Measurements from ENCODE around the gene ACBD6.

ACBD6 gene

DNA sequence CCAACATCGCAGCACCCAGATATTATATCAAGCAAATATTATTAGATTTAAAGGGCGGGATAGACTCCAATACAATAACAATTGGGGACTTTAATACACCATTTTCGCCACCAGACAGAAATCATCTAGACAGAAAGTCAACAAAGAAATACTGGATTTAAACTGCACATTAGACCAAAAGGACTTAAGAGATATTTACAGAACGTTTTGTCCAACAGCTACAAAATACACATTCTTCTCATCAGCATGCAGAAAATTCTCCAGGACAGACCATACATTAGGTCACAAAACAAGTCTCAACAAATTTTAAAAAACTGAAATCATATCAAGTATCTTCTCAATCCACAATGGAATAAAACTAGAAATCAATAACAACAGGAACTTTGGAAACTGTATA is 121.2 kb downstream of the ACBD6 start:
- no peak overlapping the region for H3K4me3 ChIP-seq (replicated peaks; ENCODE audit: insufficient read depth, low read length)
- DNase-seq (ENCODE audit: low read depth in 1 of 2, low spot score in 1 of 2): no peak
- H3K27me3 ChIP-seq (ENCODE audit: insufficient read depth, poor library complexity, severe bottlenecking): no peaks in the 10 kb centered on the region
- TF ChIP-seq, protein P1, sequence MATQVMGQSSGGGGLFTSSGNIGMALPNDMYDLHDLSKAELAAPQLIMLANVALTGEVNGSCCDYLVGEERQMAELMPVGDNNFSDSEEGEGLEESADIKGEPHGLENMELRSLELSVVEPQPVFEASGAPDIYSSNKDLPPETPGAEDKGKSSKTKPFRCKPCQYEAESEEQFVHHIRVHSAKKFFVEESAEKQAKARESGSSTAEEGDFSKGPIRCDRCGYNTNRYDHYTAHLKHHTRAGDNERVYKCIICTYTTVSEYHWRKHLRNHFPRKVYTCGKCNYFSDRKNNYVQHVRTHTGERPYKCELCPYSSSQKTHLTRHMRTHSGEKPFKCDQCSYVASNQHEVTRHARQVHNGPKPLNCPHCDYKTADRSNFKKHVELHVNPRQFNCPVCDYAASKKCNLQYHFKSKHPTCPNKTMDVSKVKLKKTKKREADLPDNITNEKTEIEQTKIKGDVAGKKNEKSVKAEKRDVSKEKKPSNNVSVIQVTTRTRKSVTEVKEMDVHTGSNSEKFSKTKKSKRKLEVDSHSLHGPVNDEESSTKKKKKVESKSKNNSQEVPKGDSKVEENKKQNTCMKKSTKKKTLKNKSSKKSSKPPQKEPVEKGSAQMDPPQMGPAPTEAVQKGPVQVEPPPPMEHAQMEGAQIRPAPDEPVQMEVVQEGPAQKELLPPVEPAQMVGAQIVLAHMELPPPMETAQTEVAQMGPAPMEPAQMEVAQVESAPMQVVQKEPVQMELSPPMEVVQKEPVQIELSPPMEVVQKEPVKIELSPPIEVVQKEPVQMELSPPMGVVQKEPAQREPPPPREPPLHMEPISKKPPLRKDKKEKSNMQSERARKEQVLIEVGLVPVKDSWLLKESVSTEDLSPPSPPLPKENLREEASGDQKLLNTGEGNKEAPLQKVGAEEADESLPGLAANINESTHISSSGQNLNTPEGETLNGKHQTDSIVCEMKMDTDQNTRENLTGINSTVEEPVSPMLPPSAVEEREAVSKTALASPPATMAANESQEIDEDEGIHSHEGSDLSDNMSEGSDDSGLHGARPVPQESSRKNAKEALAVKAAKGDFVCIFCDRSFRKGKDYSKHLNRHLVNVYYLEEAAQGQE (IDR thresholded peaks at IDR 0.05; ENCODE audit: insufficient replicate concordance, low read depth): no peak
- TF ChIP-seq SPI1 (IDR thresholded peaks at IDR 0.05; ENCODE audit: borderline replicate concordance, low read depth) (no peak), CTCF (IDR thresholded peaks at IDR 0.05; ENCODE audit: insufficient read depth, low read length) (no peak), POLR2AphosphoS5 (IDR thresholded peaks at IDR 0.05; ENCODE audit: low read depth) (no peak), GABPA (IDR thresholded peaks at IDR 0.05; ENCODE audit: low read depth) (no peak)
- no peak overlapping the region for H3K27ac ChIP-seq (replicated peaks)

GRCh38 chr1:180380259-180381183 is 121.9 kb downstream of the ACBD6 start:
- Histone ChIP-seq H3K4me3 (replicated peaks; ENCODE audit: insufficient read depth, low read length) (no peak overlapping the region), H3K27ac (replicated peaks) (no peak overlapping the region), H3K27me3 (ENCODE audit: insufficient read depth, poor library complexity, severe bottlenecking) (no peaks in the 10 kb centered on the region)
- TF ChIP-seq POLR2AphosphoS5 (IDR thresholded peaks at IDR 0.05; ENCODE audit: low read depth) (no peak), GABPA (IDR thresholded peaks at IDR 0.05; ENCODE audit: low read depth) (no peak), CTCF (IDR thresholded peaks at IDR 0.05; ENCODE audit: insufficient read depth, low read length) (no peak), SPI1 (IDR thresholded peaks at IDR 0.05; ENCODE audit: borderline replicate concordance, low read depth) (no peak)
- TF ChIP-seq, protein P1 (IDR thresholded peaks at IDR 0.05; ENCODE audit: insufficient replicate concordance, low read depth): no peak
- DNase-seq (ENCODE audit: low read depth in 1 of 2, low spot score in 1 of 2): no peak

GRCh38 chr1:180376800-180377199 is 125.6 kb downstream of the ACBD6 start:
- H3K27ac ChIP-seq (replicated peaks): no peak overlapping the region
- TF ChIP-seq, protein P1 (IDR thresholded peaks at IDR 0.05; ENCODE audit: insufficient replicate concordance, low read depth): no peak
- no peak for TF ChIP-seq GABPA (IDR thresholded peaks at IDR 0.05; ENCODE audit: low read depth)
- H3K27me3 ChIP-seq (ENCODE audit: insufficient read depth, poor library complexity, severe bottlenecking): no peaks in the 10 kb centered on the region
- DNase-seq (ENCODE audit: low read depth in 1 of 2, low spot score in 1 of 2): no peak
- H3K4me3 ChIP-seq (replicated peaks; ENCODE audit: insufficient read depth, low read length): no peak overlapping the region
